D341Med (cell line): ENCODE data around the gene RHOT1.
"Not testable (repeated sequence)": the region's sequence is repeated elsewhere in the genome, so short reads cannot be mapped to it uniquely, and the experiment has no call there.

Experiments
- DNase-seq: peaks from one replicate; pipeline ENCODE4 v3.0.0; 2012; ENCODE audit warnings: low spot score

The RHOT1 gene

DNA sequence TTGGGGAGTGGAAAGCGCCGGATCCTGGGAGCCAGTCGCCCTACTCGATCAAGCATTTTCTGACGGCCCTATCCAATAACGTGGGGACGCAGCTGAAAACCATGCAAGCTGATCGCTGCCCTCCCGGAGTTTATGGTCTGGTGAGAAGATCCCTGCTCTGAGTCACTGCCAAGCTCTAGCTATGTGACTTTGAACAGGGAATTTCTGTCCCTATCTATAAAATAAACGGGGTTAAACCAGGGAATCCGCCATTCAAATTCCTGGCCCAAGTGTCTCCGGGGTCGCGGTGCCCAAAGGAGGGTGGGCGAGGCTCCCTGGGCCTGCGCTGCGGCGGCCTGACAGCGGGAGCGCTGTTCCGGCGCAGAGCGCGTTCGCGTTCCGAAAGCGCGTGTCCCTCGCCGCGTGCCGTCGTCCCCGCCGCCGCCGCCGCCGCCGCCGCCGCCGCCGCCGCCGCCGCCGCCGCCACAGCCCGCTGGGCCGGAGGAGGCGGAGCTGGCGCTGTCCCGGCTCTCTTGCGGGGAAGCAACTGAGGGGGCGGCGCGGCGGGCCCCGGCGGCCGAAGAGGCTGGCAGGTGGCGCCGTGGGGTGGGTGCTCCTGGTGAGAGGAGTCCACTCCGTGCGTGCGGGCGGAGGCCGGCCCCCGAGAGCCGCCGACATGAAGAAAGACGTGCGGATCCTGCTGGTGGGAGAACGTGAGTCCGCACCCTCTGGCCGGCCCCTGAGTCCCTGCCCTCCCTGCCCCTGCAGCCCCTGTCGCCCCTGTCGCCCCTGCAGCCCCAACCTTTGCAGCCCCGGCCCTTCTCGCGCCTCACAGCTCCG, at the start of gene RHOT1:
Gene RHOT1, plus strand, starts transcription at position 465 of the 819 bp plus-strand sequence. Its CDS starts 191 bp downstream, at position 656.
- DNase-seq, result peak; percentile 96

DNA sequence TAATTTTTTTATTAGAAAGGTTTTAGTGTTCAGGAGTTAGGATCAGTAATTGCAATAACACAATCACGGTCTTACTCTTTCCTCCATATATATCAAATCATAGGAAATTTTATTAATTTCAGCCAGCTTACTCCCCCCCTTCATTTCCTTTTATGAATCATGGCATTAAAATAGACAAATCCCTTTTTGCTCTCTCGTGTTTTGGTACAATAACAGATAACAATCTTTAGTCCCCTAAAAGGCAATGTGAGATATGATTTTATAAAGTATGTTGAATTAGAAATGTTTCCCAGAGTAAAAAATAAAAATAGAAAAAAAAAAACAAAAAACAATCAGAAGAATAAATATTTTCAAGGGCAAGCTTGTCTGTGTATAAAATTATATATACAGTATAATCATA, 42.6 kb upstream of the RHOT1 start:
- DNase-seq, result no peak

- not testable (repeated sequence) for DNase-seq
These were observed 42.0 kb upstream of the RHOT1 start for GRCh38 chr17:32100323-32100722.

- DNase-seq, result no peak
These were observed 41.2 kb upstream of the RHOT1 start for GRCh38 chr17:32100971-32101631.

GRCh38 chr17:32102172-32102571, 40.1 kb upstream of the RHOT1 start:
- DNase-seq, result no peak

DNA sequence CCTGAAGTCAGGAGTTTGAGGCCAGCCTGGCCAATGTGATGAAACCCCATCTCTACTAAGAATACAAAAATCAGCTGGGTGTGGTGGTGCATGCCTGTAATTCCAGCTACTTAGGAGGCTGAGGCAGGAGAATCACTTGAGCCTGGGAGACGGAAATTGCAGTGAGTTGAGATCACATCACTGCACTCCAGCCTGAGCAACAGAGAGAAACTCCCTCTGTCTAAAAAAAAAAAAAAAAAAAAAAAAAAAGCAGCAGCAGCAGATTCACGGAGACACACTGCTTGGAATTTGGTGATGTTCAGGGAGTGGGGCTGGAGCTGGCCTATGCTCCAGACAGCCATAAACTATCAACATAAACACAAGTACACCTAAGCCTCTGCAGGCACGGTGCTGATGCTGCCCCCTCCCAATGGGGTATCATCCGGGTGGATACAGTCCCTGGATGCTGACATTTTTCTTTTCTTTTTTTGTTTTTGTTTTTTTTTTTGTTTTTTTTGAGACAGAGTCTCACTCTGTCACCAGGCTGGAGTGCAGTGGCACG, 39.6 kb upstream of the RHOT1 start:
- no peak for DNase-seq

GRCh38 chr17:32103476-32104113, 38.7 kb upstream of the RHOT1 start:
- no peak for DNase-seq

GRCh38 chr17:32104158-32104557, 38.1 kb upstream of the RHOT1 start:
- no peak for DNase-seq

DNA sequence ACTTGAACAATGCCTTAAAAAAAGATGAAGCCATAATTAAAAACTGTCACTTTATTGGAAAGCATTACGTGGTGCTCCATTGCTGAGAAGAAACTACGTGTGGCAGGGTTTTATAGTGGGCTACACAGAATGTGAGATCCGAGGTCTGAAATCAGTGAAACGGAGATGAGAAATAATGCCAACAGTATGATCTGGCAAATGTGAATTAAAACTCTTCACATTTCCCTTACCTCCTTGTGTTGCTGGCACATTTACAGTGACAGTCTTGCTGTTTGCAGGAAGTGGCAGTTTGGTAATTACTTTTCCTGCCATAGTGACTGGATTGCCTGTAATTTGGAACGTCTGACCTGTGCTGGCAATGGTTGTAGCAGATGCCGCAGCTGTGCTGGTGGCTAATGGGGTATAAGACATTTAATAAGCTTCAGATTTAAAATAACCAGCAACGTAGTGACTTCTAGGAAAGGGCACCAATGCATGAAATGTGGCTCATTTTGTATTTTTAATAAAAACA, 35.8 kb upstream of the RHOT1 start:
- DNase-seq, result not testable (repeated sequence)

DNA sequence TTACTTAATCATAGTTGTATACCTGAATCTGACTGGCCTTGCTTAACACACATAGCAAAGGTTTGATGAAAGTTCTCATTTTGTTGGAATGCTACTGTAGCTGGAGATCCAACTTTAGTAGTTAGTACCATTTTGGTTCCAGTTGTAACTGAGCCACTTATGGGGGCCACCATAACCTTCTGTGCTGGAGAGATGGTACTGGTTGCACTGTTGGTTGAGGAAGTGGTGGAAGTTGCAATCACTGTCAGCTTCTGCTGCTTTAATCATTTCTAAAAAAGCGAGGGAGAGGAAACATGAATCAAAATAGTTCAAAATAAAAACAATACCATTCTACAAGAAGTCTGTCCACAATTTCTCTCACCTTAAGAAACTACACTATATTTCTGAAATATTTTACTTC, 35.1 kb upstream of the RHOT1 start:
- not testable (repeated sequence) for DNase-seq

GRCh38 chr17:32110596-32110995, 31.7 kb upstream of the RHOT1 start:
- no peak for DNase-seq

- no peak for DNase-seq
These were observed 31.0 kb upstream of the RHOT1 start for GRCh38 chr17:32111141-32111771.

- DNase-seq, result no peak
These were observed 29.9 kb upstream of the RHOT1 start for GRCh38 chr17:32112416-32112815.

- DNase-seq, result no peak
These were observed 27.8 kb upstream of the RHOT1 start for GRCh38 chr17:32114536-32114935.

DNA sequence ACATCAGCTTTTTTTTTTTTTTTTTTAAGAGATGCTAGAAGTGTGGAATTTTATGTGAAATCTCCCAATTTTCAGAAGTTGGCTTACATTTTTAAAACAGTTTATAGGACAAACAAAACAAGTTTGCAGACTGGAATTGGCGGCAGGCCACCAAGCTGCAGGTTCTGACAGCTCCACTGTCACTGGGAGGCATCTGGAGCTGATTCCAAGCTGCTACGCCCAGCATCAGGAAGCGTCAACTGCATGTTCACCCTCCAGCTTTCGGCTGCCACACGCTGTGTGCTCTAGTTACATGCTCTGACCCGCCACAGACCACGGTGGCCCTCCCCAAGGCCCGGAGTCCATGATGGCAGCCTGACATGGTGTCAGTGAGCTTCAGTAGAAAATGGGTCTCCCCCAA, 26.8 kb upstream of the RHOT1 start:
- DNase-seq, result not testable (repeated sequence)

DNA sequence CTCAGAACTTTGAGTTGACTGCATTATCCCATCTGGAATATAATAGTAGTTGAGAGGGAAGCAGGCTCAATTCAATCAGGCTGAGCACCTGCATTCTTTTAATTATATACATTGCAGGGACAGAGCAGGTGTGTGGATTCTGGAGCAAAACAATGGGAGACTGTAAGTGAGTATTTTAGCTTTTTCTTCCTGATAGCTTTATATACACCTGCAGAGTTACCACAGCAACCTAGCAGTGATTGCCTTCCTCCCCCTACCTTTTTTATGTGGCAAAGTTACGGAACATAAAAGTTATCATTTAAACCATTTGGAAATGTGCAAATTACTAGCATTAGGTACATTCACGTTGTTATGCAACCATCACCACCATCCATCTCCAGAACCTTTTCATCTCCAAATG, 25.4 kb upstream of the RHOT1 start:
- DNase-seq, result no peak

DNA sequence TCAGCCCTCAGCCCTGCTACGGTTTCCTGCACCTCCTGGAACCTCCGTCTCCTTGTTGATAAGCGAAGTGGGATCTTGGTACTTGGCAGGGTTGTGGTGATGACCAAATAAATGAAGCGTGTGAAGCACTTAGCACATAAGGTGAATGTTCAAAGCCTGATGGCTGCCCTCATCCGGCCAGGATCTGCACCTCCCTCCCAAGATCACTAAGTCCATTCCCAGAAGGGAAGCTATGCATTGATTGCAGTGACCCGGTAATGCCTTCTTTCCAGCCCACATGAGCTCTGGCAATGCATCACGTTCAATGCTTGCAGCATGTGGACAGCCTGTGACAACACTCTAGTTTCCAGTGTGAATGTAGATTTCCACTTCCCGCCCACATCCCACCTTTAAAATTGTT, 24.9 kb upstream of the RHOT1 start:
- DNase-seq, result no peak

DNA sequence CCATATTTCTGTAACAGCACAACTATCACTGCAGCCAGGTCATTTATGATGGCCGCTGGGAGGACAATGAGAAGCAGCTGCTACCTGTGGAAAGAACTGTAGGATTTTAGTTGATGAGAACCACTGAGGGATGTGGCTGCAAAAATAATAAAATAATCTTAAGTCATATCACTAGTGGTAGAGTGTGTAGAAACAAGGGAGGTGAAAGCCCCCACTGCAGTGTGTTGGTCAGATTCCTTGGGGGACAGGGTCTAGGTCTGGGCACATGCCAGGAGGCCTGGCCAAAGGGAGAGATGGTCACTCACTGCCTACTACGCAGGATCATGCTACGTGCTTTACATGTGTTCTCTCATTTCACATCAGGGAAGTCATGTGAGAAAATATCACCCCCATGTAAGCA, 24.2 kb upstream of the RHOT1 start:
- not testable (repeated sequence) for DNase-seq

- no peak for DNase-seq
These were observed 23.5 kb upstream of the RHOT1 start for GRCh38 chr17:32118835-32119234.

GRCh38 chr17:32120141-32120540, 22.2 kb upstream of the RHOT1 start:
- DNase-seq, result peak; percentile 71

DNA sequence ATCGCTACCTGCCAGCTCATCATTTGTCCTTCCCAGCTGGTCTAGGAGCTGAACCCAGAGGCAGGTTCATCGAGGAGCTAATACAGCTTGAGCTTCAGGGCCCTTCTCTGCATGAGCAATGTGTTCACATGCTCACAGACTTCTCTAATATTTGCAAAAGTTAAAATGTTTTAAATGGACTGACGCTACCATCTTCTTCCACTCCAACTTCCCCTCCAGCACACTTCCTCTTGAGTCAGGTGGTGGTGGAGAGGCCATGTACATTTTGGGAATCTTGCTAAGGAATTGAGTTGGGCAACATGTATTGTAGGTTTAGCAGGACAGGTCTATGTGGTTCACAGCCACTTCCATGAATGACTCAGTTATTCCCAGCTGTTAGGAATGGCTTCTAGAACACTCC, 21.6 kb upstream of the RHOT1 start:
- no peak for DNase-seq

DNA sequence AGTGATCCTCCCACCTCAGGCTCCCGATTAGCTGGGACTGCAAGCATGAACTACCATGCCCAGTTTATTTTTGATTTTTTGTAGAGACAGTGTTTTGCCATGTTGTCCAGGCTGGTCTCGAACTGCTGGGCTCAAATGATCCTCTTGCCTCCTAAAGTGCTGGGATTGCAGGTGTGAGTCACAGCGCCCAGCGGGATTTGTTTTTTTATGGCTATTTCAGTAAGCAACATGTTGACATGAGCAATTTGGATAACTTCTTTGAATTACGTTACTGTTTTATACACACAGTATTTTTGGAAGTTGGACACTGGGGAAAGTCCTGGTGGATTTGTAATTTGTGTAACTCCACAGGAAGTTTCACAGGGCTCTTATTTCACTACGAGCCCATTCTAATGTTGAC, 18.5 kb upstream of the RHOT1 start:
- no peak for DNase-seq
